HCT116 (cell line): ENCODE measurements around the gene MAGEF1.

ENCODE experiments used
- CEBPB ChIP-seq: IDR thresholded peaks from 2 replicates; pipeline ENCODE4 v1.6.1; 2012; ENCODE audit warnings: low read depth
- CTCF ChIP-seq, 3 experiments: fragments of 200-600 bp in 1 of 3; sonication (generic) in 1 of 3; IDR thresholded peaks in 2 of 3; conservative IDR thresholded peaks in 1 of 3; 2 replicates each; pipeline ENCODE4 v1.5.1; 2012 to 2017; ENCODE audit warnings: low read depth in 2 of 3, low read length in 2 of 3, antibody characterized with exemption in 1 of 3, borderline replicate concordance in 1 of 3, control low read depth in 1 of 3, mild to moderate bottlenecking in 1 of 3, mixed read lengths in 1 of 3, mixed run types in 1 of 3, moderate library complexity in 1 of 3; ENCODE audit not compliant: insufficient read depth in 1 of 3
- EZH2 ChIP-seq: fragments of 200-600 bp; sonication (generic); IDR thresholded peaks from 2 replicates; pipeline ENCODE4 v1.6.1; 2017; ENCODE audit warnings: antibody characterized with exemption, mixed run types
- MAX ChIP-seq: IDR thresholded peaks from 2 replicates; pipeline ENCODE4 v1.6.1; 2012
- POLR2A ChIP-seq: IDR thresholded peaks from 2 replicates; pipeline ENCODE4 v1.7.0; 2011; ENCODE audit warnings: borderline replicate concordance; ENCODE audit not compliant: insufficient read depth, insufficient read length; ENCODE audit errors: extremely low read depth
- RAD21 ChIP-seq: IDR thresholded peaks from 2 replicates; pipeline ENCODE4 v1.6.1; 2012; ENCODE audit warnings: low read depth, mild to moderate bottlenecking
- REST ChIP-seq: IDR thresholded peaks from 2 replicates; pipeline ENCODE4 v1.6.1; 2012; ENCODE audit warnings: low read depth
- SRF ChIP-seq: IDR thresholded peaks from 2 replicates; pipeline ENCODE4 v1.6.1; 2012; ENCODE audit warnings: low read depth
- ZBTB33 ChIP-seq: IDR thresholded peaks from 2 replicates; pipeline ENCODE4 v1.6.1; 2011; ENCODE audit warnings: mild to moderate bottlenecking, low read length, moderate library complexity; ENCODE audit not compliant: insufficient replicate concordance; ENCODE audit errors: extremely low read depth
- ZNF274 ChIP-seq: fragments of 200-500 bp; sonication (Bioruptor generic); IDR thresholded peaks from 2 replicates; pipeline ENCODE4 v1.6.1; 2014; ENCODE audit warnings: mild to moderate bottlenecking, low read depth, low read length, inconsistent platforms

- TF ChIP-seq POLR2A (no peak), SRF (no peak), MAX (no peak), REST (no peak), CTCF (IDR thresholded peaks at IDR 0.05 in 2 of 3, conservative IDR thresholded peaks at IDR 0.05 in 1 of 3; ENCODE audit: borderline replicate concordance in 1 of 3, insufficient read depth in 1 of 3, low read depth in 2 of 3, low read length in 2 of 3) (no peak), EZH2 (no peak), CEBPB (no peak), ZNF274 (no peak), ZBTB33 (no peak), RAD21 (no peak)
Observed at GRCh38 chr3:184685055-184685454, 26.8 kb downstream of the MAGEF1 start.
